GM12801 (cell line): ENCODE data around the gene TMIGD3.

Source experiments
- TF ChIP-seq, protein P1 (sequence below): IDR thresholded peaks from one replicate; pipeline ENCODE4 v1.5.1; 2011; ENCODE audit warnings: control low read depth; ENCODE audit not compliant: insufficient read length; ENCODE audit errors: extremely low read depth

TMIGD3 gene

DNA sequence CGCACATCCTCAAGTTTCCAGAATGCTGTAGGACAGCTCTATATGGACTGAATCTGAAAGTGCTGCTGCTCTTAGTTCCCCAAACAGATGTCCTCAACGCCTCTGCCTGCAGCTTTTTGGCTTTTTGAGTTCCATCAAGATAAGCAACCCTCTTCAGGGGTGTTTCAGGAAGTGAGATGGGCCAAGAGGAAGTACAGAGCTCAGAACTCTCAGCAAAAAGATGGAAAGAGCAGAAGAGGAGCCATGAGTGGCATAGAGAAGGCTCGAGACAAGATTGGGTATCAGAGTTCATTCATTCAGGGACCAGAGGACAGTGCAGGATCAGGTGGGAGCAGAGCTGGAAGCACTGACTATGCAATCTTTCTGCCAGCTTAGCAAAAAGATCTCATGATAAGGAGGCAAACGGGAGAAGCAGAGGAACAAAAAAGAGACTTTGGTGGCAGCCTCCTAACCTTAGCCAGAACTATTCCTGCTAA is at the start of gene TMIGD3, which contains the start of gene ADORA3:
Gene TMIGD3, minus strand, starts transcription at position 49 of the 476 bp plus-strand sequence. CDS start 279 bp downstream, outside the sequence.
Gene ADORA3, minus strand, starts transcription at position 49 of the 476 bp plus-strand sequence. CDS start 279 bp downstream, outside the sequence.
- TF ChIP-seq, protein P1, sequence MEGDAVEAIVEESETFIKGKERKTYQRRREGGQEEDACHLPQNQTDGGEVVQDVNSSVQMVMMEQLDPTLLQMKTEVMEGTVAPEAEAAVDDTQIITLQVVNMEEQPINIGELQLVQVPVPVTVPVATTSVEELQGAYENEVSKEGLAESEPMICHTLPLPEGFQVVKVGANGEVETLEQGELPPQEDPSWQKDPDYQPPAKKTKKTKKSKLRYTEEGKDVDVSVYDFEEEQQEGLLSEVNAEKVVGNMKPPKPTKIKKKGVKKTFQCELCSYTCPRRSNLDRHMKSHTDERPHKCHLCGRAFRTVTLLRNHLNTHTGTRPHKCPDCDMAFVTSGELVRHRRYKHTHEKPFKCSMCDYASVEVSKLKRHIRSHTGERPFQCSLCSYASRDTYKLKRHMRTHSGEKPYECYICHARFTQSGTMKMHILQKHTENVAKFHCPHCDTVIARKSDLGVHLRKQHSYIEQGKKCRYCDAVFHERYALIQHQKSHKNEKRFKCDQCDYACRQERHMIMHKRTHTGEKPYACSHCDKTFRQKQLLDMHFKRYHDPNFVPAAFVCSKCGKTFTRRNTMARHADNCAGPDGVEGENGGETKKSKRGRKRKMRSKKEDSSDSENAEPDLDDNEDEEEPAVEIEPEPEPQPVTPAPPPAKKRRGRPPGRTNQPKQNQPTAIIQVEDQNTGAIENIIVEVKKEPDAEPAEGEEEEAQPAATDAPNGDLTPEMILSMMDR: no peak

DNA sequence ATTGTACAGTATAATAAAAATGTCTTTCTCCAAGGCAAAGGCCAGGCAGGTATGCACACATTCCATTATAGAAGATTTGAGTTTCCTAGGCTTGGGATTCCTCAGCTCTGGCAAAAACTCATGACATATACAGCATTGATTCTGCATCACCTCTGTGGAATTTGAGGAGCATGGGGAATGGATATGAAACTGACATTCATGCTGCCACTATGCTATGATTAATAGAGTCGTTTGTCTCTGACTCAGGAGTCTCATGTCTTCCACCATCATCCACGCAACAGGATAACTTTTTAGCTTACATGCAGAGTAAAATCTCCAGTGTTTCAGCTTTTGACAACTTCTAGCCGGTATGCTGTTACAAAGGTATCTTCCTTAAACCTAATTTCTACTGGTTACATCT is 49.8 kb upstream of the TMIGD3 start:
- TF ChIP-seq, protein P1: no peak

DNA sequence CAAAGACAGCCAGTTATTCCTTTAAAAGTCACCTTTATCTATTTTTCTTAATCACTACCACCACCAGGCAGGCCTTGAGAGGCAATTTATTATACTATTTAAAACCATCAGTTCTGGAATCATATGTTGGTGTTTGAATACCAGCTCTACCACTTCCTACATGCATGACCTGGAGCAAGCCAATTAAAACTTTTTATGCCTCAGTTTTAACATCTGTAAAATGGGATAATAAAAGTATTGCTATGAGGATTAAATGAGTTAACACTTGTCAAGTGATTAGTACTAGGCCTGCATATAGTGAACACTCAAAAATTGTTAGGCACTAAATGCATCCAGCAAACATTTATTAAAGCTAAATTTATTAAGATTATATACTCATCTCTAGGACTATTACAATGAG is 49.2 kb upstream of the TMIGD3 start:
- TF ChIP-seq, protein P1: no peak

DNA sequence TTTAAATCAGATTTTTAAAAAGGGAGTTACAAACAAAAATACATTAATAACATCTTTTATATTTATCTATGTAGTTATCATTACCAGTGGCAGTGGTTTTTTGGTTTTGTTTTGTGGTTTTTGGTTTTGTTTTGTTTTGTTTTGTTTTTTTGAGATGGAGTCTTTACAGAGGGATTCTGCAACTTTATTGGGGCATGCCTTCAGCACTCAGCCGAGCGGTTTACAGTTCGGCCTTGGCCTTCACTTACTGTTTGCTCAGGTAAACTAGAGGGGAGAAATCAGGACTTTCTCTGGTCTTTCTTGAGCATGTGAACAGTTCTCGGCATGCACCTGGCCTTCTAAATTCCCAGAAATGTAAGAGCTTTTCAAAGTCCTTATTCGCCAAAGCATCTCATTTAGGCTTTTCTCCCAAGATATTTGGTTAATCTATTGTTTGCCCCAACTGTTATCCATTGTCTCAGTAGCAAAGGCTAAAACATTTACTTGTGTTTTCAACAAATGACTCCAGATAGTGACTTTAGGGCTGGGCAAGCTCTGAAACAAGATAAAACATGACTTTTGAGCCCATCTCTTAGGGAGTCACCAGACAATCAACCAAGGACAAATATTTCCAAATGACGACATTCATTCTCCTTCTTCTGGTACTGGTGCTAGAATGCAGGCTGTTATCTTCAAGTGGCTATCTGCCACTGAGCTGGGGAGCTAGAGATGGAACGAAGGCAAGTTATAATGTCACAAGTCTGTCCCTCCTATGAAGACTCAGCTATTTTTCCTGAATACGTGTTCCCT is 48.4 kb upstream of the TMIGD3 start:
- TF ChIP-seq, protein P1: no peak

DNA sequence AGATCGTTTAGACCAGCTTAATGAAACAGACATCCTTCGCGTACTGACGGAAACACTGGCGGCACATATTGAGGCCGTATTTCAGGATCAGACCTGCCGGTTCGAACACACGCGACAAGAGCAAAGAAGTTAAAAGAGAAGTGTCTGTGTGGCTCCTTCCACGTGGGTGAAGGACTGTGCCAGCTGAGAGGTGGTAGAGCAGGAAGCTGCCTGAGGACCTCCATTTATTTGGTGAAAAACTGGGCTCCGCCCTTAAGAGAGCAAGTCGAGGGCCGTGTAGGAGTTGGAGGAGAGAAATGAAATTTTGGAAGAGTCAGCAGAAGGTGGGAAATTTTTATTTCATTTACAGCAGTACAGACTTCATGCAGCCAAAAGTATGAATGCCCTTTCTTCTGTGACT is 38.8 kb upstream of the TMIGD3 start:
- TF ChIP-seq, protein P1: no peak

DNA sequence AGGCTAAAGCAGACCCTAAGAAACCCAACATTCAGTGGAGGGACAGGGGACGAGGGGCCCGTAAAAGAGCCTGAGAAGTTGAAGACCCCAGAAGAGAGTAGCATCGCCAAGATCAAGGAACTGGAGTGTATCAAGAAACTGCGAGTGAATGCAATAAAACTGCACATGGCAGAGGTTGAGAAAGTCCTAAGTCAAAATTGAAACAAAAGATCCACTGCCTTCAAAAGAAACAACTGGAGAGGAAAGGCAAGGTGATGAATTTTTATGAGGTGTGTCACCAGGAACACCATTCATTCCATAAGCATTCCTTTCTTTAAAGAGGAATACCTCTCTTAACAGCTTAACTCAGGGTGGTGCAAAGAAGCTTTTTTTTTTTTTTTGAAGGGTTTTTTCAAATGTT is 38.3 kb upstream of the TMIGD3 start:
- TF ChIP-seq, protein P1: no peak

DNA sequence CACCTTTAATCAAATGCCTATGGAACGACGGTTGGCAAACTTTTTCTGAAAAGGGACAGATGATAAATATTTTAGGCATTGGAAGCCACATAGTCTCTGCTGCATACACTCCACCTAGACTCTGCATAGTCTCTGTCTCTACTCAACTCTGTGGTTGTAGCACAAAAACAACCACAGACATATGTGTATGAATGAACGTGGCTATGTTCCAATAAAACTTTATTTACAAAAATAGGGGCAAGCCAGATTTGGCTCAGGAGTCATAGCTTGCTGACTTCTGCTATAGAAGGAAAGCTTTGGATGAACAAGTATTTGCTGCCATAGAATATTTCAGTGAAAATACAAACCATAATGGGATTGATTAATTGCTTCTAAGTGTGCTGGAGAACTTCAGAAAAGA is 37.5 kb upstream of the TMIGD3 start:
- TF ChIP-seq, protein P1: no peak
